ENCODE measurements around the gene CRB3.
"Not testable (repeated sequence)": the region's sequence is repeated elsewhere in the genome, so short reads cannot be mapped to it uniquely, and the experiment has no call there.

CRB3 gene

GRCh38 chr19:6464070-6464873 is at the start of gene CRB3:
Gene CRB3 (plus strand): TSS chr19:6464271. CDS start chr19:6464702, 431 bp downstream.
- no peak for DNase-seq (ENCODE audit: low read depth)

- no peak for DNase-seq (ENCODE audit: low read depth)
These were observed 49.1 kb upstream of the CRB3 start for GRCh38 chr19:6414793-6415590.

- no peak for DNase-seq (ENCODE audit: low read depth)
These were observed 48.4 kb upstream of the CRB3 start for GRCh38 chr19:6415591-6416190.

- DNase-seq (ENCODE audit: low read depth), result no peak
These were observed 47.2 kb upstream of the CRB3 start for GRCh38 chr19:6416658-6417405.

GRCh38 chr19:6417713-6418561 is 46.1 kb upstream of the CRB3 start:
- DNase-seq (ENCODE audit: low read depth), result peak; percentile 43

GRCh38 chr19:6418562-6418932 is 45.5 kb upstream of the CRB3 start:
- DNase-seq (ENCODE audit: low read depth), result no peak

GRCh38 chr19:6421075-6422014 is 42.7 kb upstream of the CRB3 start:
- DNase-seq (ENCODE audit: low read depth), result no peak

- DNase-seq (ENCODE audit: low read depth), result peak; percentile 37
These were observed 40.4 kb upstream of the CRB3 start for GRCh38 chr19:6423499-6424194.

- no peak for DNase-seq (ENCODE audit: low read depth)
These were observed 39.7 kb upstream of the CRB3 start, which contains the start of gene KHSRP for GRCh38 chr19:6424195-6424938. Gene KHSRP (minus strand): TSS chr19:6424811. CDS start chr19:6424701, 110 bp downstream.

GRCh38 chr19:6424939-6425731 is 38.9 kb upstream of the CRB3 start:
- peak; percentile 100 for DNase-seq (ENCODE audit: low read depth)

- DNase-seq (ENCODE audit: low read depth), result no peak
These were observed 38.1 kb upstream of the CRB3 start for GRCh38 chr19:6425732-6426620.

- no peak for DNase-seq (ENCODE audit: low read depth)
These were observed 36.9 kb upstream of the CRB3 start for GRCh38 chr19:6427131-6427530.

- not testable (repeated sequence) for DNase-seq (ENCODE audit: low read depth)
These were observed 35.2 kb upstream of the CRB3 start for GRCh38 chr19:6428692-6429418.

- no peak for DNase-seq (ENCODE audit: low read depth)
These were observed 34.5 kb upstream of the CRB3 start for GRCh38 chr19:6429419-6430221.

- DNase-seq (ENCODE audit: low read depth), result no peak
These were observed 32.2 kb upstream of the CRB3 start for GRCh38 chr19:6431891-6432290.
